GM19452 (cell line): Measurements from ENCODE around the gene BCAR3.
"Not testable (repeated sequence)": the region's sequence is repeated elsewhere in the genome, so short reads cannot be mapped to it uniquely, and the experiment has no call there.

Source experiments
- ATAC-seq: cut with Tn5 transposase; IDR thresholded peaks from one replicate; pipeline ENCODE4 v1.9.1; 2021; ENCODE audit not compliant: unreplicated experiment

BCAR3 gene

GRCh38 chr1:93554883-93555872, 126.5 kb downstream of the BCAR3 start:
- no peak for ATAC-seq

DNA sequence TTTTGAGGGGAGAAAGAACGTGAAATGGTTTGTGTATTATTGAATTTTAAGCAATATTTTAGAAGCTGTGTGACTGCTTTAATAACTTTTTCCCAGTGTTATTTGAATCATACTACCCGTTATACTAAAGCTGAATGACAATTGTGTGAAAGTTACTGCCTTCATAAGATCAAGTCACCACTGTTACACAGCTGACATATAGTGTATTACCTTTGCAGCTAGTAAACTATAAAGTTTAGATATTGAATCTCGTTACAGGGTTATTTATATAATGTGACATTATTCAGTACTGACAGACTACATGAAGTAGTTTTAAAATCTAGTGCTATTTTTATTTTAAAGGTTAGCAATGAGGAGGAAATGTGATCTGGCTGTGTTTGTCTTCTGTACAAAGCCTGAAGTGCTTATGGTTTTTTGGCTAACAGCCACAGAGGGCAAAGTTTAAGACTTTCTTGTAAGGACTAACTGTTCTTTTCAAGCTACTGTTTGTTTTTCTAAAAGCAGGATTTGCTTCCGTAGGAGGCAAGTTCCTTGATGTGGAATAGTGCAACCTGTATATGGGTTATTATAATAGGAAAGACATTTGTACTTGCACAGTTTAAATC, 127.6 kb downstream of the BCAR3 start:
- ATAC-seq, result not testable (repeated sequence)

- no peak for ATAC-seq
These were observed 128.7 kb downstream of the BCAR3 start for GRCh38 chr1:93552741-93553455.

- ATAC-seq, result no peak
These were observed 131.8 kb downstream of the BCAR3 start for GRCh38 chr1:93549811-93550210.

DNA sequence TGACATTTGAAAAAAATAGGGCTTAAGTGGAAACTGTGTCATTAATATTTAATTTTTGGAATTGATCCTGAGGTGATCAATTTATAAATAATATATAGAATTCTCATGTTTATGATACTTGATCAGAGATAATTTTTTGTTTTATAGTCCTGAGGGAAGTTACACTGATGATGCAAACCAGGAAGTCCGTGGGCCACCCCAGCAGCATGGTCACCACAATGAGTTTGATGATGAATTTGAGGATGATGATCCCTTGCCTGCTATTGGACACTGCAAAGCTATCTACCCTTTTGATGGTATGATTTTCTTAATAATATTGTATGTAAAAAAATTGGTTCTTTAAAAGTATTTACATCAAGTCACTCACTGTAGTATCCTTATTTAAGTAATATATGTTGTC, 132.5 kb downstream of the BCAR3 start:
- no peak for ATAC-seq

- no peak for ATAC-seq
These were observed 135.3 kb downstream of the BCAR3 start for GRCh38 chr1:93546162-93546863.

DNA sequence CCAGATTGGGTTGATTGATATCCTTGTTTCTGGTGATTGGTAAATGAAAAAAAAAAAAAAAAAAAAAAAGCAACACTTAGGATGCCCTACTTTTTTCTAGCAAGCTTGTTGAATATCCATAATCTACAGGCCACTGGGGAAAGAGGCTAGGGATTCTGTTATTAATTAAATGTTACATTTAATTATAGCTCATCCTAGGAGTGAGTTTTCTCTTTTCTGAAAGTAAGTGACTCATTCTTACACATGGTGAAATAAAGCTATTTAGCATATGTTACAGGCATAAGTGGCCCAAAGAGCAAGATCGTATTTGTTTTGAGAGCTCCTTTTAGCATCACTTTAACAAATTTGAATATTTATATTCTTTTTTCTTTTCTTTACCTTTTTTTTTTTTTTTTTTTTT, 139.2 kb downstream of the BCAR3 start:
- no peak for ATAC-seq

- no peak for ATAC-seq
These were observed 140.6 kb downstream of the BCAR3 start for GRCh38 chr1:93541045-93541444.

- no peak for ATAC-seq
These were observed 143.7 kb downstream of the BCAR3 start for GRCh38 chr1:93537924-93538323.

- ATAC-seq, result no peak
These were observed 144.2 kb downstream of the BCAR3 start for GRCh38 chr1:93537396-93537795.

DNA sequence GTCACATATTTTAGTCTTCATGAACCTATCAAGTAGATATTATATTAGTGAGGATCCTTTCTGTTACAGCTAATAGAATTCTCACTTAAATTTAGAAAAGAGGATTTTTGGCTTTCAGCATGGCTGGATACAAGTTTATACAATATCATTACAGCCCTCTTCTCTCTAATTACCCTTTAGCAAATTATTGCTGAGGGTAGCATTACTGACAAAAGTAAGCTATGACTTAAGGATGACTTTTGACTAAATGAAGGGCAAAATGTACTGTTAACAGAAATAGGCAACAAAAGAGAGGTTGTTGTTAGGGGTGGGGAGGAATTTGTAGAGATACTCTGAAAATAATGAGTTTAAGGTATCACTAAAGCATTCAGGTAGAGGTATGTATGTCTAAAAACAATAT, 148.0 kb downstream of the BCAR3 start:
- no peak for ATAC-seq

- ATAC-seq, result no peak
These were observed 148.8 kb downstream of the BCAR3 start for GRCh38 chr1:93532780-93533378.

- no peak for ATAC-seq
These were observed 150.4 kb downstream of the BCAR3 start for GRCh38 chr1:93531193-93531592.

- ATAC-seq, result no peak
These were observed 153.2 kb downstream of the BCAR3 start for GRCh38 chr1:93528412-93528811.

DNA sequence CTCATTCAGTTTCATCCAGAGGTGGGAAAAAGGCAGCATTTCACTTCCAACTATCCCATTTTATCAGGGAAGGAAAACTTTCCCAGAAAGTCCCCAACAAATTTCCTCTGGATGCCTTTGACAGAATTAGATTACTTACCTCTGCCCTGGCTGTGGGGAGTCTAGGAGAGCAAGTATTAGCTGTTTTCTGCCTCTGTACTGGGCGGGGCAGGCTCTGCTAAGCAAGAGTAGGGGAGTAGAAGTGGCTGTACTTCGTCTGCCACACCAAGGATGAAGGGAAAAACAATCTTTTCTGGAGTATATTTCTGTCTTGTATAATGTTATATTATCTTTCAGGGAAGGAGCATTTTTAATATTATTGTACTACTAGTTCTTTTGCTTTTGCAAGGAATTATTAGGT, 155.2 kb downstream of the BCAR3 start:
- no peak for ATAC-seq

- no peak for ATAC-seq
These were observed 156.2 kb downstream of the BCAR3 start for GRCh38 chr1:93525431-93525830.

GRCh38 chr1:93522721-93523120, 158.9 kb downstream of the BCAR3 start:
- ATAC-seq, result no peak

GRCh38 chr1:93521618-93522017, 160.0 kb downstream of the BCAR3 start:
- no peak for ATAC-seq

- ATAC-seq, result no peak
These were observed 162.3 kb downstream of the BCAR3 start for GRCh38 chr1:93519199-93519829.

GRCh38 chr1:93518516-93518915, 163.1 kb downstream of the BCAR3 start:
- ATAC-seq, result no peak
